GM12801 (cell line): ENCODE measurements around the gene C16orf86.

Source experiments
- CTCF ChIP-seq: IDR thresholded peaks from one replicate; pipeline ENCODE4 v1.5.1; 2011; ENCODE audit warnings: control low read depth; ENCODE audit not compliant: insufficient read length; ENCODE audit errors: extremely low read depth

C16orf86 gene

GRCh38 chr16:67650023-67650422 lies 16.6 kb upstream of the C16orf86 start:
- TF ChIP-seq CTCF = no peak

- no peak for TF ChIP-seq CTCF
These were observed 15.6 kb upstream of the C16orf86 start for GRCh38 chr16:67651039-67651438.

GRCh38 chr16:67651847-67652246 lies 14.8 kb upstream of the C16orf86 start:
- no peak for TF ChIP-seq CTCF

- no peak for TF ChIP-seq CTCF
These were observed 14.0 kb upstream of the C16orf86 start for GRCh38 chr16:67652578-67653127.

- no peak for TF ChIP-seq CTCF
These were observed 13.4 kb upstream of the C16orf86 start for GRCh38 chr16:67653128-67653788.

GRCh38 chr16:67653789-67654402 lies 12.7 kb upstream of the C16orf86 start:
- TF ChIP-seq CTCF = no peak

- TF ChIP-seq CTCF = no peak
These were observed 12.2 kb upstream of the C16orf86 start for GRCh38 chr16:67654403-67654911.
